Putamen (tissue), 1 donor: Measurements from ENCODE around the gene FGF14.

Source experiments
- DNase-seq: peaks from one replicate; pipeline ENCODE4 v3.0.0-alpha.2; 2016; ENCODE audit warnings: low spot score

FGF14 gene

DNA sequence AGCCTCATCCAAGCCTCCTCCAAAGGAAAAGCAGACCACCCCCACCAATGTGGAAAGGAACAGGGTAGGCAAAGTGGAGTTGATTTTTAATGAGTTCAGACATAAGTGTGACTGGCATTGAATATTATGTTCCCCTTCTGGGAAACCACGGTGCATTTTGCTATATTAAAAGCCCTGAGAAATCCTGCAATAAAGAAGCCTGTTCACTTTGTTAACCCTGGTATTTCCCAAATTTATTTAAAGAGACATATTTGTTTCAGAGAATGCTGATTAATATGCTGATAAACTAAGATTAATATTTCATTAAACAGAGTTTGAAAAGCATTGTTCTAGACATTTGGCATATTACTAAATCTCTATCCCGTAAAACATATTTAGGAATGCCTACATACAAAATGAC lies 151.4 kb downstream of the FGF14 start:
- no peak for DNase-seq

DNA sequence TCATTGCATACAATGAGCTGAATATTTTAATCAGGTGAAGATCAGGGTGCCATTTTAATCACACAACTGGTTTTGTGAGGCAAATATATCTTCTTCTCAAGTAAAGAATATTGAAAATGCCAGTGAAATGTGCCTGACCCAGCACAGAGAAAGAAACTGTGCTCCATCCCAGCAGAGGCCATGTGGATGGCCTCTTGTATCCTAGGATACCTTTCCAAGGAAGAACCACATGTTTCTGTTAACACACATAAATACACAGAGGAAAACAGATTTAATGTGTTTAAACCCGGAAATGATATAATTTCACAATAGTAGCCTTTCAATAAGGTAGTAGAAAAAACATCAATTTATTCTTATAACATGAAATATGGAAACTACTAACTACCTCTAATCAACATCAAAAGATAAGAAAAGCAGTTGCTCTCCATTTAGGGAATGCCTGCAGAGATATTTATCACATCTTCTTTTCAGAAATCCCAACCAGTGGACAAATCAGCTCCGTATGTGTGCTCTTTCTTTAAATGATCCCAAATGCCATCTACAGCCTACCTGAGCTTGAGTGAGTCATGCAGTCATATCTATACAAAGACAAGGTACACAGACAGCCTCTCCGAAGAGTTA lies 157.1 kb downstream of the FGF14 start:
- DNase-seq = no peak

- DNase-seq = no peak
These were observed 161.7 kb downstream of the FGF14 start for GRCh38 chr13:102240110-102240509.

DNA sequence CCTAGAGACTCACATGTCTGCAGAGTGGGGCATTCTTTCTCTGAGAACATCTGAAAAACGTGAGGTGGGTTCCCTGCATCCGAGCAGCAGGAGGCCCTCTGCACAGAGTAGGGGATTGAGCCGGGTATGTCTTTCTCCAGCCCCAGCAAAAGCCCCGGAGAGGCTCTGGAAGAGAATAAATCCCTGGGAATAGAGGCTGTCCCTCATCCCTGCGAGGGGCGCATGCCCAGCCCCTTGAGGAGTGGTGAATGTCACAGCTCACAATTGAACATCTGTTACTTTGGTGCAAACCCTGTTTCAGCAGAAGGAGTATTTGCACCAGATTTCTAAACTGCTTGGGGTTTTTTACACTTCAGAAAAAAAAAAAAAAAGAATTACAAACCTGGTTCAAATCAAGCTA lies 164.6 kb downstream of the FGF14 start:
- DNase-seq = no peak

- DNase-seq = no peak
These were observed 165.0 kb downstream of the FGF14 start for GRCh38 chr13:102236830-102237229.

GRCh38 chr13:102236341-102236740 lies 165.5 kb downstream of the FGF14 start:
- no peak for DNase-seq

GRCh38 chr13:102235689-102236088 lies 166.2 kb downstream of the FGF14 start:
- no peak for DNase-seq

DNA sequence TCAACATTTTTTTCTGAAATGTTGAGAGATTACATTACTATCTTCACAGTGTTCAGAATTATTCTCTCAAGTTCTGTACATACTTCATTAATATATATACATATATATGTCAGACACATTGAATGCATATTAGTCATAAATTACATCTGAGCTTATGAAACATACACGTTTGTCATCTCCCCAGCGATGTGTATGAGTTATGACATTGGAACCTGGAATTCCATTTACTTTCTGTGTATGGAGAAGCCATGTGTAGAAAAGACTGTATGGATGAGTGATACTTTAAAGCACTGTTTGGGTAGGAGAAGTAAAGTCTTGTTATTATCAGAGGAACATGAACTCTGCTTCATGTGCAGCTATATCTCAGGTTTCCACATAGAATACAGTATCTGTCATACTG lies 167.2 kb downstream of the FGF14 start:
- DNase-seq = no peak

DNA sequence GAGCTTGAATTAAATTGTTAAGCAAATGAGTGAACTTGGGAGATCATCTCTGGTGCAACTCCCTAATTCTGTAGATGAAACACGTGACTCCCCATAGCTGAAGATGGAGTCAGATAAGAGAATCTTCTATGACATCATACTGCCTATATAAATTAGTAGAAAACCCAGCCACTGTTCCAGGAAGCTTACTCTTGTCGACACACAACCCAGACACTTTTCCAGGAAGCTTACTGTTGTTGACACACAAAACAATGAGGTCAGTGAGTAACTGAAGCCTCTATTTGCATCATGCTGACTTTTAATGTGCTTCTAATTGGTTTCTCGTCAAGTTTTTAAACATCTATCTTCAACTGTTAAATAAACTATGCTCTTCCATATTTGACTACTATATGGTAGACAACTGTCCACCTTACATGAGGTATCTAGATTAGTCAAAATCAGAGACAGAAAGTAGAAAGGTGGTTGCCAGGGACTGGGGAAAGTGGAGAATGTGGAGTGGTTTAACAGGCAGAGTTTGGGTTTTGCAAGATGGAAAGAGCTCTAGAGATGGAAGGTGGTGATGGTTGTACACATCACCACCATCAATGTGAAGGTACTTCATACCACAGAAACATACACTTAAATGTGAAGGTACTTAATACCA lies 168.2 kb downstream of the FGF14 start:
- no peak for DNase-seq

DNA sequence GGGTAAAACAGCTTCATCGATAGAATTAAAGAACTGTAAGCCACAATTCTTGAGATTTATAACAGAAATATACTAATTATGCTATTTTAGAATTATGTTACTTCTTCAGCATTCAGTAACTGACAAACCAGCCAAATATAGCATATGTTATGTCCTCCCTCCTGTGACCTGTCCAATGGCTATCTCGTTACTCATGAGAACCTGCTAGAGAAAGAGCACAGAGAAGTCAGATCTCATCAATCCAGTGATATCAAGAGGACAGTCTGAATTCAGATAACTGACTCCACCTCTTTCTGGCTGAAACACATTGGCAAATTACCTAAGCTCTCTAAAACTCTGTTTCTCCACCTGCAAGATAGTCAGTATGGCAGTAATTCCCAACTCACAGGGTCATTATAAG lies 170.4 kb downstream of the FGF14 start:
- DNase-seq = no peak

GRCh38 chr13:102227741-102228140 lies 174.1 kb downstream of the FGF14 start:
- DNase-seq = no peak

DNA sequence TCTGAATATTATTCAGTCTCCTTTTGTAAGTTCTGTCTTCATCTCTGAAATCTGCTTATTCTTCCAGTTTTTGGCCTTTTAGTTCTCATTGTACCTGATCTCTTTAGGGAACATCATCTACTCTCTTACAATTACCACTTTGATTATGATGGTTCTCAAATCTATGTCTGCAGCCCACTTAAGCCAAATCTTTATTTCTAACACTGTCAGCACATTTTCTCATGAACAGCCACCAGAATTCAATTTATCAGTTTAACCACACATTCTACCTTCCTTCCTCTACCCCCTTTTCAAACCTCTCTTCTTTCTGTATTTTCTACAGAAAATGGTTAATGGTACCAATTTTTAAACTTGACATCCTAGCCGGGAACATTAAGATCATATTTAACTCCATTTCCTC lies 175.3 kb downstream of the FGF14 start:
- DNase-seq = no peak

GRCh38 chr13:102225892-102226291 lies 176.0 kb downstream of the FGF14 start:
- DNase-seq = no peak

DNA sequence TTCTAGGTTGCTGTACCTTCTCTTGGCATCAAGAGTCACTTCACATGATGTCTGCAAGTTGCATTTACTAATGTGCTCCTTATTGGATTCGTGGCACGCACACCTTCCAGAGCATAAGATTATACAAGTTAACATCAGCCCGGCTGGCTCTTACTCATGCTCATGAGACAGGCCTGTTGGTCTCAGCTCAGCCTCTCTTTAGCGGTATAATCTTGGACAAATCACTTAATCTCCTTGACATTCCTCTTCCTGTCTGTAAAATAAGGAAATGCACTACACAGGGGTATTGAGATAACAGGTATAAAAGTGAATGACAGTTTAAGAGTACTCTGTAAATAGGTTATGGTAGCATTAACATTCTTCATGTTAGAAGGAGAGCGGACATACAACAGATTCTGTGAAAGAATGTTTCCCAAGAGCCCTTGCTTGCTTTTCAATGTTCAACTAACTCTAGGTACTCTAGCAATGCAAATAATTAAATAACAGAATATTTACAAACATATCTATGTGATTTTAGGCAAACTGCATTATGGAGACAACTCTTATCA lies 181.1 kb downstream of the FGF14 start:
- DNase-seq = no peak

DNA sequence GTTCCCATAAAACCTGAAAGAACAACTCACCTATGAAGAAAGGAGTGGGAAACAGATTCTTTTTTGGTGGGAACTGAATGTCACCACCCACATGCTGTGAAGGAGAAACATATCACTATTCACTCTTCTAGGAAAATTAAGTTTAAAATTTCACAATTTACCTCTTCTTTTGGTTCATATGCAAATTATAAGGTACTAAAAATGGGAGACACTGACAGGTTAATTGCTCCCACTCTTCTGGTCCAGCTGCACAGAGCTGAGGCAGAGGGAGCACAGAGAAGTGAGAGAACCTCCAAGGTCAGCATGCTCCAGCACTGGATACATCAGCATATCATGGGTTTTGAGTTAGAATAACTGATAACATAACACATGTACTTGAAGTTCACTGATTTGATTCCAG lies 186.9 kb downstream of the FGF14 start:
- peak; percentile 60 for DNase-seq

DNA sequence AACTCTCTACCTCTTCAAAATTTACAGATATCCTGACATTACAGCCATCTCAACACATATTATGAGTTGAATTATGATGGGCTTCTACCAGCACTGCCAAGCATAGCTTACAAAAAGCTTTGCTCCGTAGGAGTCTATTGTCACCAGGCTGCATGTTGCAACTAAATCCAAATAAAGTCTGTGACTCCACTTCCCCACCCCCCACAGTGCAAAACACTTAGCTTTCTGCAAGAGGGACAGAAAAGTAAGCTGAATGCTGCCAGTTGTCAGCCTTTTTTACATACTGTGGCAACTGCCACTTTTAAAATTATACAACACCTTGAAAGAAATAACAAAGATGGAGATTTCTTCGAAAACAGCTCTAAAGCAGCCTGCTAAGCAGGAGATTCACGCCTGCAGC lies 189.1 kb downstream of the FGF14 start:
- DNase-seq = no peak

- no peak for DNase-seq
These were observed 193.5 kb downstream of the FGF14 start for GRCh38 chr13:102208347-102208746.

DNA sequence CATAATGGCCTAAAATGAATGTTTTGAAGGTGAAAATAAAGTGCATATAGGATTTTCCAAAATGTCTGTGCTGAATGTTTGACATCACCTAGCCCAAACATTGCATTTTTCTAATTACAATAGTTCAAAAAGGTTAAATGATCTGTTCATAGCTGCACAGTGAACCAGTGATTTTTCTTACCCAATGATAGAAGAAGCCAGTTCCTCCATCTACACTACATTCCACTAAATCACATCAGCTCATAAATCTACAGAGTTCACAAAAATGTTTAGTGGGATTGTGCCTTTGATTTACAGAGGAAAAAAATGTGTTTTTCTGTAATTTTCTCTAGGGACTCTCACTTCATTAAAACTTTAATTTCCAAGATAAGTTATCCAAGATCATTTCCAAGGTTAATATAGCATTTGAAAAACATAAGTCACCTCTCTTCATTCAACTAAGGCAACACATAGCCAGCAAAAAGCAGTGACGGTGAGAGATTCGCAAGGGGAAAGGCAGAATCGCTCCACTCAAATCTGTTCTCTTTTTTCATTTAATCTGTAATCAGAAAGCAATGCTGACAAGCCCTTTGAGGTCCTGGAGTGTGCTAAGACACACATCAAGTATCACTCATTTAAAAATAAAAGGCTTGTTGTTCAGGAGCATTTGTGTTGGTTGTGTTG lies 194.0 kb downstream of the FGF14 start:
- no peak for DNase-seq

- DNase-seq = no peak
These were observed 198.1 kb downstream of the FGF14 start for GRCh38 chr13:102203718-102204117.

DNA sequence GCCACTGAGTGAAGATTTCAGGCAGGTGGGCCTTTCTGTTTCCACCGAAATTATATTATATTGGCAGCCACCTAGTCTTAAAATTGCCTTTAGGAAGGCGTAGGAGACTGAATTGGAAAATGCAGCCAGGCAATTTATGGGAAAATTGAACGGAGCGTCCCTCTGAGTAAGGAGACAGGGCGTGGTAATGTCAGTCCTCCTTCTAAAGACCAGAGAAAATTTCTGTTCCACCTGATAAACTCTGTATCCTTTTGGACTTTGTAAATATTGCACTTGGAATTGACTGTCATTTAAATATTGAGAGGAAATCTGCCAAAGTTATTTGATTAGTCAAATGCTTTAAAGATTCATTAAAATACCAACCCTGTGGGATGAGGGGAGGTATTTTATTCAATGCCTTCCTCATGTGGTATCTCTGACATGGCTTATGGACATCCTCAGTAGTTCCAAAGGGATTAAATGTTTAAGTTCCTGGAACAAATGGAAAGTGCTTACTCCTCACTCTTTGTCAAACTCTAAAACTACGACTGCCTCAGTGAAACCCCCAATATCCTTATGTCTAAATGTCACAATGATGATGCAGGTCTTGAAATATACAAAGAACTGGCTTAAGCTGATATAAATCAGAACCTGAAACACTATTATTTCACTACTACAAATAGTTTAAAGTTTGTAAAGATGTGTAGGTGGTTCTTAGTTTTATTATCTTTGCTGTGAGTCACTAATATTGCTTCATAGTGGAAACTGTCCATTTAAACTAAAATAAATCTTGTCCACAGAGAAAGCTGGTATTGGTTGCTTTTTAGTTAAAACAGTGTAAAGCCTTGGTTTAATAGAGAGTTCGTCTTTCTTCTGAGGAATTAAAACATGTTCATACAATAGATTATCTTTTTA lies 203.2 kb downstream of the FGF14 start:
- no peak for DNase-seq

DNA sequence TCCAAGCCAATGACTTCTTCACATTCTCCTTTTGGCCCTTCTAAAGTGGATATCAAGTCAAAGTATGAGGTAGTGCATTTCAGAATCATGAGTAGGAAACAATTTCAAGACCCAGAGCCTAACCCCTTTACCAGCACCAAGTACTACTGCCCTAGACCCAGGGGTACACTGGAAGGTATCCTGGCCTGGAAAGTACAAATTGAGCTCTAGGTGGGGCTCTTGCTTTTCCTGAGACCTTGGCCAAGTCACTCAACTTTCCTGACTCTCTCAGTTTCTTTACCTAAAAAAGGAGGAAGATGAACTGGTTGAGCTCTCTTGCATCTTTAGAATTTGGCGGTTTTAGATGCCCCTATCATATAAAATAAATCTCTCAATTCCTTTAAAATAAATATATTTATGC lies 204.7 kb downstream of the FGF14 start:
- no peak for DNase-seq
